Effector memory CD8-positive, alpha-beta T cell (primary cell): ENCODE data around the gene NABP1.

Experiments
- ATAC-seq: fragments of 150-1000 bp; cut with Tn5 transposase; replicated peaks from 2 replicates; pipeline ENCODE4 v1.10.0; 2021; ENCODE audit warnings: mild to moderate bottlenecking, moderate library complexity
- DNase-seq, 3 experiments: peaks; one replicate each; pipeline ENCODE4 v3.0.0; 2021
- H3K27ac Mint-ChIP-seq, 2 donors: one replicate each; pipeline ENCODE4 v1.8.0; 2022; ENCODE audit warnings: mild to moderate bottlenecking in 2 of 2, mixed read lengths in 2 of 2, moderate library complexity in 2 of 2
- H3K27me3 Mint-ChIP-seq, 2 donors: one replicate each; pipeline ENCODE4 v1.8.0; 2022; ENCODE audit warnings: mixed read lengths in 2 of 2
- H3K36me3 Mint-ChIP-seq: one replicate; pipeline ENCODE4 v1.8.0; 2022; ENCODE audit warnings: mild to moderate bottlenecking, moderate library complexity, mixed read lengths; ENCODE audit not compliant: insufficient read depth
- H3K4me1 Mint-ChIP-seq, 2 donors: one replicate each; pipeline ENCODE4 v1.8.0; 2022; ENCODE audit warnings: low read depth in 2 of 2, mixed read lengths in 2 of 2
- H3K4me3 Mint-ChIP-seq, 2 donors: one replicate each; pipeline ENCODE4 v1.8.0; 2022; ENCODE audit warnings: mild to moderate bottlenecking in 2 of 2, mixed read lengths in 2 of 2, moderate library complexity in 2 of 2
- H3K9me3 Mint-ChIP-seq, 2 donors: one replicate each; pipeline ENCODE4 v1.8.0; 2022; ENCODE audit warnings: mixed read lengths in 2 of 2

Gene NABP1

GRCh38 chr2:191679818-191680600, 2.1 kb downstream of the NABP1 start:
- ATAC-seq (peak; percentile 18), DNase-seq (no peak)
- Mint-ChIP-seq H3K9me3 (no peaks in the 10 kb centered on the region), H3K27ac (peak overlapping the region; percentile 97 to 99), H3K4me3 (peak overlapping the region; percentile 89 to 97), H3K36me3 (peaks cover 88% of the 10 kb centered on the region), H3K27me3 (no peaks in the 10 kb centered on the region), H3K4me1 (peaks cover 36 to 52% of the 10 kb centered on the region in 2 donors)

DNA sequence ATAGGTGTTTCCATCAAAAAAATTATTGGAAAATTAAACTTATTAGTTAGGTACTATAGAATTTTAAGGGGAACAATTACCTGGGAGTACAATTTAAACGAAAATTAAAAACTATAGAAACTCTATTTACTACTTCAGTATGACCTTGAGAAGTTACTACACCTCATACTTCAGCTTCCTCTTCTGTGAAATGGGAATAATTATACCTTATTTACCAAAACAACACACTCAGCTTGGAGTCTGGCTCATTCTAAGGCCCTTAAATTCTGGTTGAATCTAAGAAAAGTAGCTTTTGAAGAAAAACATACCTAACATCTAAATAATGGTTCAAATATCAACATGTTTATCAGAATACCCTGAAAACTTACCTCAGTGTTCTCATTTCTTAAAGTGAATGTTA, 2.7 kb downstream of the NABP1 start:
- ATAC-seq, result no peak
- Mint-ChIP-seq H3K27ac (peak overlapping the region; percentile 97 to 99), H3K9me3 (no peaks in the 10 kb centered on the region), H3K36me3 (peaks cover 92% of the 10 kb centered on the region), H3K4me1 (peaks cover 35 to 46% of the 10 kb centered on the region in 2 donors), H3K4me3 (peak overlapping the region; percentile 89 to 97), H3K27me3 (no peaks in the 10 kb centered on the region)
- no peak for DNase-seq

- H3K27ac Mint-ChIP-seq, result peak overlapping the region; percentile 44 to 73
- H3K4me1 Mint-ChIP-seq, result peaks cover 24 to 37% of the 10 kb centered on the region in 2 donors
- ATAC-seq, result no peak
- no peaks in the 10 kb centered on the region for H3K9me3 Mint-ChIP-seq
- H3K36me3 Mint-ChIP-seq, result peaks cover 94% of the 10 kb centered on the region
- no peak for DNase-seq
- H3K27me3 Mint-ChIP-seq, result no peaks in the 10 kb centered on the region
- peak overlapping the region; percentile 44 to 89 for H3K4me3 Mint-ChIP-seq
Measured at GRCh38 chr2:191682126-191682525, 4.2 kb downstream of the NABP1 start.

- Mint-ChIP-seq H3K4me3 (no peak overlapping the region), H3K27me3 (no peaks in the 10 kb centered on the region), H3K27ac (peak overlapping the region in 1 of 2 donors; percentile 49), H3K36me3 (peaks cover 84% of the 10 kb centered on the region), H3K4me1 (peaks cover 18 to 23% of the 10 kb centered on the region in 2 donors), H3K9me3 (no peaks in the 10 kb centered on the region)
- DNase-seq (no peak), ATAC-seq (no peak)
Measured at GRCh38 chr2:191686066-191686465, 8.1 kb downstream of the NABP1 start.

DNA sequence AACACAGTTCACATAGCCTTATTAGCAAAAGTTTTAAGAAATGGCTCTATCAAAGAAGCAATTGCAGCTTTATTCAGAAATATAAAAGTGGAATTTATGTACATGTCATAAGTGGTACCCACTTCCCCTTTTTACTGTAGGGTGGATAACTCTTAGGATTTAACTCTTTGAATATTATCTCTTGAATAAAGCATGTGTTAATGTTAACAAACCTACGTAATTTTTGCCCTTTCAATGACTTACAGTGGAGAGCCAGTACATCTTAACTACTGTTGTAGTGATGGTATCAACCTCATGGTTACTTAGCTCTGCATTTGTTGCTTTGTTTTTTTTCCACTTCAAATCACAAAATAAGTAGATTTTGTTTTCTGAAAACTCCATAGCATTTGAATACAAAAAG, 8.8 kb downstream of the NABP1 start:
- peaks cover 78% of the 10 kb centered on the region for H3K36me3 Mint-ChIP-seq
- no peak for DNase-seq
- no peaks in the 10 kb centered on the region for H3K27me3 Mint-ChIP-seq
- peak overlapping the region in 1 of 2 donors; percentile 49 for H3K27ac Mint-ChIP-seq
- H3K4me1 Mint-ChIP-seq, result peaks cover 21 to 28% of the 10 kb centered on the region in 2 donors
- H3K9me3 Mint-ChIP-seq, result no peaks in the 10 kb centered on the region
- H3K4me3 Mint-ChIP-seq, result no peak overlapping the region
- ATAC-seq, result no peak

DNA sequence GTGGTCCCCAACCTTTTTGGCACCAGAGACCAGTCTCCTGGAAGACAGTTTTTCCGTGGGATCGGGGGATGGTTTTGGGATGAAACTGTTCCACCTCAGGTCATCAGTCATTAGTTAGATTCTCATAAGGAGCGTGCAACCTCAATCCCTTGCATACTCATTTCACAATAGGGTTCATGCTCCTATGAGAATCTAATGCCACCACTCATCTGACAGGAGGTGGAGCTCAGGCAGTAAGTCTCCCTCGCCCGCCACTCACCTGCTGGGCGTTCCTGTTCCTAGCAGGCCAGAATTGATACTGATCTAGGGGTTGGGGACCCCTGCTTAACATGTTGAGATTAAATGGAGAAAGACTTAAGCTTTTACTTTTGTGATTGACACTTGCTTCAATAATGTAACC, 9.9 kb downstream of the NABP1 start:
- peaks cover 66% of the 10 kb centered on the region for H3K36me3 Mint-ChIP-seq
- H3K4me3 Mint-ChIP-seq, result no peak overlapping the region
- no peak for ATAC-seq
- no peaks in the 10 kb centered on the region for H3K27me3 Mint-ChIP-seq
- no peak for DNase-seq
- no peaks in the 10 kb centered on the region for H3K9me3 Mint-ChIP-seq
- peaks cover 13 to 19% of the 10 kb centered on the region in 2 donors for H3K4me1 Mint-ChIP-seq
- peak overlapping the region; percentile 72 to 76 for H3K27ac Mint-ChIP-seq

- no peak for DNase-seq
- no peaks in the 10 kb centered on the region for H3K27me3 Mint-ChIP-seq
- H3K4me1 Mint-ChIP-seq, result peaks cover 11 to 19% of the 10 kb centered on the region in 2 donors
- peaks cover 54% of the 10 kb centered on the region for H3K36me3 Mint-ChIP-seq
- peak overlapping the region; percentile 72 to 76 for H3K27ac Mint-ChIP-seq
- H3K4me3 Mint-ChIP-seq, result no peak overlapping the region
- H3K9me3 Mint-ChIP-seq, result no peaks in the 10 kb centered on the region
- ATAC-seq, result no peak
Measured at GRCh38 chr2:191688934-191689695, 11.2 kb downstream of the NABP1 start.

- Mint-ChIP-seq H3K4me1 (peaks cover 10 to 18% of the 10 kb centered on the region in 2 donors), H3K4me3 (no peak overlapping the region), H3K27me3 (no peaks in the 10 kb centered on the region), H3K9me3 (no peaks in the 10 kb centered on the region), H3K36me3 (peaks cover 42% of the 10 kb centered on the region), H3K27ac (peak overlapping the region; percentile 39 to 76)
- DNase-seq (no peak), ATAC-seq (no peak)
Measured at GRCh38 chr2:191690327-191690726, 12.4 kb downstream of the NABP1 start.

GRCh38 chr2:191691016-191691735, 13.2 kb downstream of the NABP1 start:
- DNase-seq, result peak; percentile 55 to 65 (median 61)
- H3K9me3 Mint-ChIP-seq, result no peaks in the 10 kb centered on the region
- H3K4me1 Mint-ChIP-seq, result peaks cover 9 to 17% of the 10 kb centered on the region in 2 donors

GRCh38 chr2:191691898-191692297, 14.0 kb downstream of the NABP1 start:
- Mint-ChIP-seq H3K4me3 (no peak overlapping the region), H3K4me1 (peaks cover 9 to 14% of the 10 kb centered on the region in 2 donors), H3K36me3 (peaks cover 26% of the 10 kb centered on the region), H3K27me3 (no peaks in the 10 kb centered on the region), H3K9me3 (no peaks in the 10 kb centered on the region), H3K27ac (no peak overlapping the region)
- ATAC-seq (no peak), DNase-seq (no peak)

More at GRCh38 chr2:191691016-191691735, 13.2 kb downstream of the NABP1 start:
- Mint-ChIP-seq H3K27me3 (no peaks in the 10 kb centered on the region), H3K36me3 (peaks cover 33% of the 10 kb centered on the region), H3K27ac (peak overlapping the region; percentile 39 to 76), H3K4me3 (no peak overlapping the region)
- ATAC-seq, result peak; percentile 91

DNA sequence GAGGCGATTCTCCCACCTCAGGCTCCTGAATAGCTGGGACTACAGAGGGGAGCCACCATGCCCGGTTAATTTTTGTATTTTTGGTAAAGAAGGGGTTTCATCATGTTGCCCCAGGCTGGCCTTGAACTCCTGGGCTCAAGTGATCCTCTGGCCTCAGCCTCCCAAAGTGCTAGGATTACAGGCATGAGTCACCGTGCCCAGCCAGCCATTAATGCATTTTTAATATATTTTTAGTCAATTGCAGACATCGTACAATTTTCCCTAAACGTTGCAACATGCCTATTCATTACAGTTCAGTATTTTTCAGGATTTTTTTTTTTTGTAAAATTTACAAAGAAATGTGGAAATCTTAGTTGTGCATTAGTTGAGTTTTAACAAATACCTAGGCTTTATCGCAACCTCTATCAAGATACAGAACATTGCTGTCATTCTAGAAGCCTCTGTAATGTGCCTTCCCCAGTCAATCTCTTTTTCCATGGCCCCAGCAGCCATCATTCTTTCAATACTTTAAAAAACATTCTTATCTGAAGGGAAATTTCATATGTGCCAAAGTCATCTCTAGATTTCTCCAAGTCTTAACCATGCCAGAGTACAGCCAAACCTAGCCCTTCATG, 14.7 kb downstream of the NABP1 start:
- ATAC-seq (no peak), DNase-seq (no peak)
- Mint-ChIP-seq H3K36me3 (peaks cover 19% of the 10 kb centered on the region), H3K27me3 (no peaks in the 10 kb centered on the region), H3K4me3 (no peak overlapping the region), H3K9me3 (no peaks in the 10 kb centered on the region), H3K27ac (no peak overlapping the region), H3K4me1 (peaks cover 9 to 14% of the 10 kb centered on the region in 2 donors)

GRCh38 chr2:191693166-191693565, 15.2 kb downstream of the NABP1 start:
- Mint-ChIP-seq H3K36me3 (peaks cover 13% of the 10 kb centered on the region), H3K9me3 (no peaks in the 10 kb centered on the region), H3K4me3 (no peak overlapping the region), H3K27ac (no peak overlapping the region), H3K4me1 (peaks cover 9 to 14% of the 10 kb centered on the region in 2 donors), H3K27me3 (no peaks in the 10 kb centered on the region)
- no peak for DNase-seq
- no peak for ATAC-seq

- no peaks in the 10 kb centered on the region for H3K9me3 Mint-ChIP-seq
- peaks cover 7% of the 10 kb centered on the region for H3K36me3 Mint-ChIP-seq
- ATAC-seq, result no peak
- no peak overlapping the region for H3K27ac Mint-ChIP-seq
- H3K4me3 Mint-ChIP-seq, result no peak overlapping the region
- no peak for DNase-seq
- peaks cover 9 to 14% of the 10 kb centered on the region in 2 donors for H3K4me1 Mint-ChIP-seq
- no peaks in the 10 kb centered on the region for H3K27me3 Mint-ChIP-seq
Measured at GRCh38 chr2:191693778-191694177, 15.8 kb downstream of the NABP1 start.
